ENCODE measurements around the gene DAGLA. TPM values are rescaled to one million over a fixed set of nuclear protein-coding genes. Genes with fewer than 3 reads are reported as not detected.
"Not testable (repeated sequence)": the region's sequence is repeated elsewhere in the genome, so short reads cannot be mapped to it uniquely, and the experiment has no call there.

DAGLA gene
- total RNA-seq, 2 donors from 2014 or later = 0.19 TPM; not detected in 1

DNA sequence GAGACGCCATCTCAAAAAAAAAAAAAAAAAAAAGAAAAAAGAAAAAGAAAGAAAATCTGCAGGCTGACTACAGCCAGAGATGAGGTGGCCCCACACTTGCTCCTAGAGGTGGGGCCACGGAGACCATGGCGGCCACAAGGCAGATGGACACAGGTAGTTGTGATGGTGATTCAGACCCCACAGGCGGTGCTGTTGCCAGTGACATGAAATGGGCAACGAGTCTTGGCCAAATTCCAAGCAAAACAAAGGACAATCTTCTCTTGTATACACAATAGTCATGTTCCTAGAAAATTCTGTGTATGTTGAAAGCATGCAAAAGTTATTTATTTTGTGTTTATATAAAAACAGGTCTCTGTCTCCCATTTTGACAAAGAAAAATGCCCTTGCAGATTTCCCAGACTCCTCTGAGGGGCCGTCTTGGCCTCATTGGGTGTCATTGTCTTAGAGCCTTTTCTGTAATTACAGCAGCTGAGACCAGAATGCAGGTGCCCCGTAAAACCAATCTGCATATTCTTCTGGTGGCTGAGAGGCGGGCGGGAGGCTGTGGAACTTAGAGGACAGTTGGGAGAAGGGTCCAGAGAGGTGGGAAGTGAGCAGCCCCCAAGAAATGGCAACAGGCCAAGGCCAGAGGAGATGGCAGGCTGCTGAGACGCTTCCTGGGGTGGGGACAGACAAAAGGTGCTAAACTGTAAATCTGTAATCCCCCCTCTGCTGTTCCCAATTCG, 22.5 kb upstream of the DAGLA start:
- DNase-seq (ENCODE audit: low spot score in 2 of 2) = no peak
- H3K36me3 Mint-ChIP-seq = no peaks in the 10 kb centered on the region
- no peak for ATAC-seq
- no peak overlapping the region for H3K27ac Mint-ChIP-seq
- H3K9me3 Mint-ChIP-seq = no peaks in the 10 kb centered on the region

DNA sequence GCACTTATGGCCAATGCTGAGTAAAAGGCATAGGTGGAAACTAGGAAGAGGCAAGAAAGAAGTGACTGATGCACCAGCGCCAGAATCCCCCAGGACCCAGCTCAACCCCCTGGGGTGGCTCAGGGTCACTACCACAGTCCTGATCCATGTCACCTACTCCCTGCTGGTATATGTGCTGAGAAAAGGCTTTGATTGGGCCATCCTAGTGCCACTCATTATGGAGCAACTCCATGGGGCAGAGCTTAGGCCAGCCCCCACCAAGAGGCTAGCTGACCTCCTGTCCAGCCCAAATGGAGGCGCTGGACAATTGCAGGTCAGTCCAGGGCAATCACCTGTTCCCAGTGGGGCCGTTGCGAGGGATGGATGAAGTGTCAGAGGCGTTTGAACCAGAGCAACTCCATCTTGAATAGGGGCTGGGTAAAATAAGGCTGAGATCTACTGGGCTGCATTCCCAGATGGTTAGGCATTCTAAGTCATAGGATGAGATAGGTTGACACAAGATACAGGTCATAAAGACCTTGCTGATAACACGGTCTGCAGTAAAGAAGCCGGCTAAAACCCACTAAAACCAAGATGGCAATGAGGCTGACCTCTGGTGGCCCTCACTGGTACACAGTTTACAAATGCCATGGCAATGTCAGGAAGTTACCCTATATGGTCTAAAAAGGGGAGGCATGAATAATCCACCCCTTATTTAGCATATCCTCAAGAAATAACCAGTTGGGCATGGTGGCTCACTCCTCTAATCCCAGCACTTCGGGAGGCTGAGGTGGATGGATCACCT, 20.6 kb upstream of the DAGLA start:
- Mint-ChIP-seq H3K36me3 (no peaks in the 10 kb centered on the region), H3K9me3 (no peaks in the 10 kb centered on the region), H3K27ac (no peak overlapping the region)
- ATAC-seq = no peak
- no peak for DNase-seq (ENCODE audit: low spot score in 2 of 2)

DNA sequence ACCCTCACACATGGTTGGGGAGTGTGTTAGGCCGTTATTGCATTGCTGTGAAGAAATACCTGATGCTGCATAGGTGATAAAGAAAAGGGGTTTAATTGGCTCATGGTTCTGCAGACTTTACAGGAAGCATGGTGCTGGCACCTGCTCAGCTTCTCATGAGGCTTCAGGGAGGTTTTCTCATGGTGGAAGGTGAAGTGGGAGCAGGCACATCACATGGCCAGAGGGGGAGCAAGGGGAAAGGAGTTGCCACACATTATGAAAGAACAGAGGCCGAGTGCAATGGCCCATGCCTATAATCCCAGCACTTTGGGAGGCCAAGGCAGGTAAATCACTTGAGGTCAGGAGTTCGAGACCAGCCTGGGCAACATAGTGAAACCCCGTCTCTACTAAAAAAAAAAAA, 19.2 kb upstream of the DAGLA start:
- not testable (repeated sequence) for H3K27ac Mint-ChIP-seq; ATAC-seq; H3K9me3 Mint-ChIP-seq; DNase-seq (ENCODE audit: low spot score in 2 of 2); H3K36me3 Mint-ChIP-seq

DNA sequence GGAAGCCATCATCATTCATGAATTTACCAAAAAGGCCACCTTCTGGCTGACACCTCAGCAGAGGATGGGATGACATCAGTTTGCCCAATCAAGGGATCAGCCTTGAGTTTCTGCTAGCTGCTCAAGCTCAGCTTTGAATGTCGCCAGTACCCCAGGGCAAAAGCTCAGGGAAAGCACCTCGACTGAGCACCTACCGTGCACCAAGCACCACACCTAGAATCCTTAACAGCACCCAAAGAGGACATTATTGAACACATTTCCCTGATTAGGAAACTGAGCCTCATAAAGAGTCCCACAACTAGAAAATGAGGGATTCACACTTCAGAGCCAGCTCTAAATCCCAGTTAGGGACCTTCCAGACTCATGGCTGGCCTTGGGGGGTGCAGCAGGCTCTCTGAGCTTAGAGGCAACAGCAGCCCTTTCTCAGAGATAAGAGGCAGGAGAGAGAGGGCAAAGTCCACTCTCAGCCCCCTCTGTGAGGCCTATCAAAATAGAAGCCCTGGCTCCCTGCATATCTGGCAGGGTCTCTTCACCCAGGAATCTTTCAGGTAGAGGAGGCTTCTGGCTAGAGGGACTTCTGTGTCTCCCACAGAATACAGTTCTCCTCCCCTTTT, 13.4 kb upstream of the DAGLA start:
- ATAC-seq (no peak), DNase-seq (ENCODE audit: low spot score in 2 of 2) (no peak)
- Mint-ChIP-seq H3K36me3 (no peaks in the 10 kb centered on the region), H3K9me3 (no peaks in the 10 kb centered on the region), H3K27ac (no peak overlapping the region)

DNA sequence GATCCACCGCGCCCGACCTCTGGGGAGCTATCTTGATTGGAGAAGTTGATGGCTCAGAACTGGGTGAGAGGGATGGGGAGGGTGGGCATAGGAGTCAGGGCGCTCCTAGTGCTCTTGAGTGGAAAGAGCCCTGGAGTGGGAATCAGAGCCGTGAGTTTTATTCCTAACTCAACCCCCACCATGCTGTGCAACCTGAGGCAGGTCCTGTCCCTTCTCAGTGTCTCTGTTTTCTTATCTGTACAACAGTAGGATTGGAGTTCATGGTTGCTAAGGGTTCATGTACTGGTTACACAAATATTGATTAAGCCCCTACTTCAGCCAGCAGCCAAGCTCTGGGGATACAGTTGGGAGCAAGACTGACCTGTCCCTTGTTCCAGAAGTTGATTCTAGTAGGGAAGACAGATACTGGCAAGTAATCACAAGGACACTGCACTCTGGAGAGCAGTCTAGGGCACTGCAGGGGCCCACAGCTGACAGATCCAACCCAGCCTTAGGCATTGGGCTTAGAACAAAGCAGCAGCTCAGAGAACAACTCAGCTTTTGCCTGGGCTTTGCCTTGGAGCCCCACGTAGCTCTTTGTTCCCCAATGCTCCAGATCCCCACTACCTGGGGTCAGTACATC, 12.4 kb upstream of the DAGLA start:
- no peak for ATAC-seq
- Mint-ChIP-seq H3K27ac (no peak overlapping the region), H3K9me3 (no peaks in the 10 kb centered on the region), H3K36me3 (no peaks in the 10 kb centered on the region)
- DNase-seq (ENCODE audit: low spot score in 2 of 2) = no peak

DNA sequence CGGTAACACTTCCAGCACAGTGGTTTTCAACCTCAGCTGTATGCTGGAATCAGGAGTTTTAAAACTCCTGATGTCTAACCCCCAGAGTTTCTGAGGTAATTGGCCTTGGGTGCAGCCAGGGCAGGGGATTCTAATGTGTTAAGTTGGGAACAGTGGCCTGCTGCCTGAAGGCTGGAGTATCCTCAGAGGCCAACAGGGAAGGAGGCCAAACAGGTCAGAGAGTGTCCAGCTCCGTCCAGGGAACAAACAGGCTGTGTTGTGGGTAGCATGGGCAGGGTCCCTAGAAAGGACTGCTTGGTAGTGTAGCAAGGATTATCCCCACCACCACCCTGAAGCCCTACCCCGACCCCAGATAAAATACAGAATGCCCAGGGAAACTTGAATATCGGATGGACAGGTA, 10.8 kb upstream of the DAGLA start:
- no peak for DNase-seq (ENCODE audit: low spot score in 2 of 2)
- no peak for ATAC-seq
- Mint-ChIP-seq H3K36me3 (no peaks in the 10 kb centered on the region), H3K9me3 (no peaks in the 10 kb centered on the region), H3K27ac (no peak overlapping the region)

DNA sequence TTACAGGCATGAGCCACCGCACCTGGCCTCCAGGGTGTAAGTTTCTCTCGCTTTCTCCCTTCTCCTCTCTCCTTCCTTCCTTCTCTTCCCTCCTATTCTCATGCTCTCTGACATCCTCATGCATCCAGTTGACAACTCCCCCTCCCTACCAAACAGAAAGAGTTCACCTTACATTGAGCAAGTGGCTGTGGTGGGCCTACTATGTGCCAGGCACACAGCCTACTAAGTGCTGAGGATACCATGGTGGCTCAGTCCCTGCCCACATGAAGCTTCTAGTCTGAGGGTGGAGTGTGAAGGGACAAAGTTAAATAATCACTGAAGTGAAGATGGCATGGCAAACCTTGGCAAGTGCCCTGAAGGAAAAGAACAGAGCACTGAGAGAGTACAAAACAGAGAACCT, 9.6 kb upstream of the DAGLA start:
- Mint-ChIP-seq H3K36me3 (no peaks in the 10 kb centered on the region), H3K9me3 (no peaks in the 10 kb centered on the region), H3K27ac (no peak overlapping the region)
- ATAC-seq = no peak
- DNase-seq (ENCODE audit: low spot score in 2 of 2) = no peak

DNA sequence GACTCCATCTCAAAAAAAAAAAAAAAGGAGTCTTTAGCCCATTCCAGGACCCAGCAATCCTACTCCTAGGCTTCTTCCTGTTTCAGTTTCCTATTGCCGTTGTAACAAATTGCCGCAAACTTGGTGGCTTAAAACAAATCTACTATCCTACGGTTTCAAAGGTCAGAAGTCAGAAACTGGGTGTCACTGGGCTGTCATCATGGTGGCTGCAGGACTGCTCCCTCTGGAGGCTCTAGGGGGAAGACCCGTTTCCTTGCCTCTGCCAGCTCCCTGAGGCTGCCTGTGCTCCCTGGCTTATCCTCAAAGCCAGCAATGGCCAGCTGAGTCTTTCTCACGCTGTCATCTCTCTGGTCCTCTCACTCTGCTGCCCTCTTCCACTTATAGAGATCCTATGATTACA, 8.7 kb upstream of the DAGLA start:
- Mint-ChIP-seq H3K9me3 (no peaks in the 10 kb centered on the region), H3K36me3 (no peaks in the 10 kb centered on the region), H3K27ac (no peak overlapping the region)
- no peak for ATAC-seq
- no peak for DNase-seq (ENCODE audit: low spot score in 2 of 2)

DNA sequence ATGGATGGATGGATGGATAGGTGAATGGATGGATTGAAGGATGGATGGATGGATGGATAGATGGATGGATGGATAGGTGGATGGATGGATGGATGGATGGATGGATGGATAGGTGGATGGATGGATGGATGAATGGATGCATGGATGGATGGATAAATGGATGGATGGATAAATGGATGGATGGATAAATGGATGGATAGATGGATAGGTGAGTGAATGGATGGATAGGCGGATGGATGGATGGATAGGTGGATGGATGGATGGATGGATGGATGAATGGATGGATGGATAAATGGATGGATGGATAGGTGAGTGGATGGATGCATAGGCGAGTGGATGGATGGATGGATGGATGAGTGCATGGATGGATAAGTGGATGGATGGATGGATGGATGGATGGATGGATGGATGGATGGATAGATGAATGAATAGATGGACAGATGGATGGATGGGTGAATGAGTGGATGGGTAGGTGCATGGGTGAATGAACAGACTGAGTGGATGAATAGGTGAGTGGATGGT, 6.2 kb upstream of the DAGLA start:
- DNase-seq (ENCODE audit: low spot score in 2 of 2); ATAC-seq; H3K27ac Mint-ChIP-seq; H3K36me3 Mint-ChIP-seq; H3K9me3 Mint-ChIP-seq: not testable (repeated sequence)

DNA sequence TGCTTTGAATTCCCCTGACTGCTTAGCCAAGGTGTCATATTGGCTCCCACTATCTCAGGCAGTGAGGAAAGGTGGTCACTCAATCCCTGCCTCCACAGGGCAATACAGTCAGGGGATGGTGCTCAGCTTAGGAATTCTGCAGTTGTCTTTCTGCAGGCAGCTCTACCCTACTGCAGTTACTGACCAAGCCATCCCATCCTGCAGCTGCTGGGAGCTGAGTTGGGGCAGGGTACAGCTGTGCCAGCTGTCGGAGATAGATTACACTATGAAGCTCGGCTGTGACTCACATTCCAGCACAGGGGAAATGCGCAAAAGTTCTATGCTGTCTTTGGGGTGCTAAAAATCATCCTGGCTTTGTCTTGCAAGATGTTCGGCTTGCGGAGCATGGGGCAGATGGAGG, 4.4 kb upstream of the DAGLA start:
- no peaks in the 10 kb centered on the region for H3K36me3 Mint-ChIP-seq
- ATAC-seq (no peak), DNase-seq (ENCODE audit: low spot score in 2 of 2) (no peak)
- no peak overlapping the region for H3K27ac Mint-ChIP-seq
- H3K9me3 Mint-ChIP-seq = no peaks in the 10 kb centered on the region

DNA sequence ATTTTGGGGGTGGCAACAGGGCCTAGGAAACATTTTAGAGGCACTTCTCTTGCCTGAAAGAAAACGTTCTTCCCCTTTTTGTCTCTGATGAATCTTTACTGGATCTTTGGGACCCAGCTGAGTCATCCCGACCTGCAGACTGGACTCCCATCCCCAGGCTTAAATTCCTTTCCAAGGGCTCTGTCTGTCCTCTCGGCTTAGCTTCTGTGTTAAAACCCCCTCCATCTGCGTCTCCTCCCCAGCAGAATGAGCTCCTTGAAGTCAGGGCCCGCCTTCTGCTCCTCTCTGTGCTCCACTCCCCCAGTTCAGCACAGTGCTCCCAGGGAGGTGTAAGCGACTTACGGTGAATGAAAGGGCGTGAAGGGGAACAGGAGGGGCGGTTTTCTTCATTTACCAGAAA, 895 bp upstream of the DAGLA start:
- H3K27ac Mint-ChIP-seq = no peak overlapping the region
- H3K9me3 Mint-ChIP-seq = no peaks in the 10 kb centered on the region
- no peak for ATAC-seq
- H3K36me3 Mint-ChIP-seq = no peaks in the 10 kb centered on the region
- no peak for DNase-seq (ENCODE audit: low spot score in 2 of 2)

DNA sequence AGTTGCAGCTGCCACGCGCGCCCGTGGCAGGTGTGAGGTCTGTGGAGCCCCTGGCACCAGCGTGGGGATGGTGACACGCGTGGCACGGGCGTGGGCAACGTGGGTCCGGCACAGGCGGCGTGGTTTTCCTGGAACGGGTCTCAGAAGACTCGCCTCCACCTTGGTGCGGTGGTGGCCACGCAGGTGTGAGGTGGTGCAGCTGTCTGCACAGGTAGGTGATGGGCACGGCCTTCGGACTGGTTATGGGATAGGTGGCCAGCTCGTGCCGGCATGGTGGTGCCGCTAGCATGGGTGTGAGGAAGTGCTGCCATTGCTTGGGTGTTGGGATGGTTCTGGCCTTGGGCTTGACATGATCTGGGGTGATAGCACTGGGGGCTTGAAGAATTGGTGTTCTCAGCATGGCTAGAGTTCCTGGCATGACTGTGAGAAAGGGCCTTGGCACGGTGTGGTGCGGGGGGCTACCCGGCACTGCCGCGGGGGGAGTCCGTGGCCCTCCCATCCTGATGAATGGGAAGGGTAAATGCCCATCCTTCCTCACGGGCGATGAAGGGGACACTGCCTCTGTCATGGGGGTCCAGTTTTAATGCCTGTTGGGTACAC, 531 bp downstream of the DAGLA start:
- no peaks in the 10 kb centered on the region for H3K9me3 Mint-ChIP-seq
- DNase-seq (ENCODE audit: low spot score in 2 of 2) = no peak
- no peak for ATAC-seq
- H3K36me3 Mint-ChIP-seq = no peaks in the 10 kb centered on the region
- H3K27ac Mint-ChIP-seq = peak overlapping the region in 1 of 2 donors; percentile 58

DNA sequence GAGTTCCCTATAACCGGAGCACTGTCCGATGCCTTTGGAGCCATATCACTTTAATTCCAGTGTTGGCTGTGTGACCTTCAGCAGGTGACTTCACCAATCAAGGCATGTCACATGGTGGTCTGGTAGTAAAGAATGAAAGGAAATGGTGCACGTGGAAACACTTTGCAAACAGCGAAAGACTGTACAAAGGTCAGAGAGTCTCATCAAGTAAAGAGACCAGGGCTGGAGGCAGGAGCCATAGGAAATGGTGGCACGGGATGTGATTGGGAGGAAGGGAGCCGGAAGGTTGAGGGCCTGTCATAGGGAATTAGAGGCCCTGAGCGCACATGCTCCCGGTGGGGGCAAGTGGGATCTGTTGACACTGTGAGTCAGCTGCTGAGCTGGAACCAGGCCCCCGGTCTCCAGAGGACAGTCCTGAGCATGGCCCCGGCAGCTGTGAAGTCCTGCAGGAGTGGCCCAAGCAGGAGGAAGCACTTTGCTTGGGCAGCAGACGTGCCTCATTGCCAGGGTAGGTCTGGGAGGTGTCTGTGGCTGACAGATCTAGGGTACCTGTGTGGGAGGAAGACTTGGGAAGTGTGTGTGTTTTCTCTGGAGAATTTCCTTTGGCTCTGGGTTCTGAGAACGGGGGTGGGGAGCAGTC, 2.0 kb downstream of the DAGLA start:
- Mint-ChIP-seq H3K27ac (no peak overlapping the region), H3K9me3 (no peaks in the 10 kb centered on the region), H3K36me3 (no peaks in the 10 kb centered on the region)
- no peak for DNase-seq (ENCODE audit: low spot score in 2 of 2)
- no peak for ATAC-seq

DNA sequence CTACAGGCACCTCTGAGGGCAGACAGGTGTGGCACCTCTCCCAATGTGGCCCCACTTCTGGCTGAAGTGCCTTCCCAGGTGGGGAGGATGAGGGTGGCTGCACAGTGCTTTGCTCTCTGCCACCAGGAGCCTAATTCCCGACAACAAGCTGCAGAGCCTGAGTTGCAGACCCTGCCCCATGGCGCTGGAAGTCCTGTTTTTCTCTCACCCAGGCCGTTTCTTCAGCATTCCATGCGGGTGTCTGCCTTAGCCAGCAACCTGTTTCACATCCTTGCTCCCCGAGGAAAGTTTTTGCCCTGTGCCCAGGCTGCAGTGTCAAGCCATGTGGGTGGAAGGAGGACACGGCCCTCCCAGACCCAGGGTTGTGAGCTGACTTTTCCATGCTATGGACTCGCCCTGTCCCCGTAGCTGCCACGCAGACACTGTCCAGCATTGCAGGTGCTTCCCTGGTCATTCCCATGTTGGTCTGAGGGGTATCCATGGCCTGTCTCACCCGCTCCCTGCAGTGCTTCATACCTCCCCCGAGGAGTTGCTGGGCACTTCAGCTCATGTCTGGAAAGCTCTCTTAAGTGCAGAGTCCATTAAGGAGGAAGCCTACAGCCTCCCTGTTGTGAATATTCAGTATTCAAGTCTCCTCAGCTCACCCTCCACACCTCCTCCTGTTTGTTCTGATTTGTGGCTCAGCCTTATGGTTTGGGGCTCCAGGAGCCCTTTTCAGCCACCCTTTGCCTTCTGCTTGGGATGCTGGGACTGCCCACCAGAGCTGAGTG, 2.9 kb downstream of the DAGLA start:
- Mint-ChIP-seq H3K9me3 (no peaks in the 10 kb centered on the region), H3K36me3 (no peaks in the 10 kb centered on the region), H3K27ac (no peak overlapping the region)
- DNase-seq (ENCODE audit: low spot score in 2 of 2) (no peak), ATAC-seq (no peak)

DNA sequence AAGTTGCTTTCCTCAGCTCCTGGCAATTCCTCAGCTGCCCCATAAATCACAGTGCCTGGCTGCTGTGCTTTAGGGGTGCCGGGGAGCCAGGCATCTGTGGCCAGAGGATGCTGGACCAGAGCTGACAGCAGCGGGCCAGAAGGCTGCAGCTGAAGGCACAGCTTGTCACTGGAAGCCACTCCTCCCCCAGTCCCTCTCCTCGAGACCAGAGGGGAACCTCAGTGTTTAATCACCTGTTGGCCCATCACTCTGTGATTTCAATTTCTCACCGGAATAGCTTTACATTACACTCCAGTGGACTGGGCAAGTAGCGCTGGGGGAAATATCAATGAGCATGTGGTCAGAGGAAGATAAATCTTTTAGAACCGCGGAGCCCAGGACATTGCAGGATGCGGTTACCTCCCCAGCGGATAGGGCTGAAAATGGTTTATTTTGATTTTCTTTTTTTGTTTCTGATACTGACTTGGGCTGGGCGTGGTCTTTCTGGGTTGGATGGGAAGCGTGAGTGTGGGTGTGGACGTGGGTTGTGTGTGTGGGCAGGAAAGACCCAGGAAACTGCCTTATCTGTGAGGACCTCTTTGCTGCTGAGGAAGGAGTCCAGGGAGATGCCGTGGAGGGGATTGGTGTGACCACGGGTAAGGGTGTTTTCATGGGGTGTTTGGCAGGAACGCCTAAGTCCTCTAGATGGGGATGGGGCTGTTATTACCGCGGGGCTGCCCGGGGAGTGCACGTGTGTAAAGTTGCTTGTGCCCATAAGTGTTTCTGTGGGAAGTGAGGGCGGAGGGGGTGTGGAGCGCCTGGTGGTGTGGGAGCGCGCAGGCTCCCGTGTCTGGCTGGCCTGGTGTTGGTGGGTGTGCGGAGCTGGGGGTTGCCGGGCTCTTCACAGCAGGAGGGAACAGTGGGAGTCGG, 4.0 kb downstream of the DAGLA start:
- ATAC-seq (peak in 1 of 2 donors; percentile 57), DNase-seq (ENCODE audit: low spot score in 2 of 2) (no peak)
- no peaks in the 10 kb centered on the region for H3K9me3 Mint-ChIP-seq
- H3K36me3 Mint-ChIP-seq = no peaks in the 10 kb centered on the region
- no peak overlapping the region for H3K27ac Mint-ChIP-seq

All from activated naive CD4-positive, alpha-beta T cell treated with anti-CD3 and anti-CD28 coated beads, Interleukin-2, amount 50 U/mL, for 72 hours (primary cell).